GM10248 (cell line): ENCODE results near the gene KCNMB4.

Source experiments
- CTCF ChIA-PET: fragments of 300-600 bp; sonication (Branson Sonifier 250); formaldehyde crosslinking; extraction: SDS; loops from one replicate; lab custom pipeline; 2021; ENCODE audit warnings: antibody characterized with exemption; lab: Yijun Ruan, JAX
- POLR2A ChIA-PET: fragments of 350-650 bp; sonication (Branson Sonifier 250); formaldehyde crosslinking; extraction: SDS; loops from one replicate; lab custom pipeline; 2020; ENCODE audit warnings: antibody characterized with exemption; lab: Yijun Ruan, JAX
- DNase-seq: peaks from one replicate; pipeline ENCODE4 v3.0.0; 2012; ENCODE audit errors: extremely low spot score
- CTCF ChIP-seq: IDR thresholded peaks from 2 replicates; pipeline ENCODE4 v1.5.1; 2012; ENCODE audit warnings: mild to moderate bottlenecking, low read depth; ENCODE audit errors: extremely low read depth, missing control alignments, control extremely low read depth

KCNMB4 gene

GRCh38 chr12:70365648-70366518 is at the start of gene KCNMB4:
TSS of gene KCNMB4 (plus strand) at chr12:70366290. CDS start at chr12:70366735, 445 bp downstream.
- ChIA-PET POLR2A (interaction anchor here (0.7 to 1.2 kb wide), 3 partner anchors 10 to 195 kb away, joined by 3 to 4 read pairs (median 3); no protein-coding TSS in a partner anchor), CTCF (interaction anchor here (1.1 kb wide), 1 partner anchor 12 kb away, joined by 4 read pairs; no protein-coding TSS in a partner anchor)
- DNase-seq, result peak; percentile 94
- TF ChIP-seq CTCF, result no peak

- TF ChIP-seq CTCF, result no peak
- no peak for DNase-seq
- ChIA-PET POLR2A (no interaction called here), CTCF (no interaction called here)
These were observed 48.3 kb upstream of the KCNMB4 start for GRCh38 chr12:70317781-70318180.

GRCh38 chr12:70319605-70320004 is 46.5 kb upstream of the KCNMB4 start:
- CTCF ChIA-PET, result interaction anchor here (1.3 kb wide), 1 partner anchor 12 kb away, joined by 3 read pairs; no protein-coding TSS in a partner anchor

GRCh38 chr12:70321191-70321590 is 44.9 kb upstream of the KCNMB4 start:
- DNase-seq, result no peak
- CTCF ChIA-PET, result interaction anchor here (1.4 kb wide), 1 partner anchor 32 kb away, joined by 3 read pairs; no protein-coding TSS in a partner anchor
- POLR2A ChIA-PET, result no interaction called here

More at GRCh38 chr12:70319605-70320004, 46.5 kb upstream of the KCNMB4 start:
- no peak for TF ChIP-seq CTCF
- DNase-seq, result no peak
- POLR2A ChIA-PET, result no interaction called here

GRCh38 chr12:70327541-70327940 is 38.5 kb upstream of the KCNMB4 start:
- POLR2A ChIA-PET, result no interaction called here
- no peak for DNase-seq
- CTCF ChIA-PET, result interaction anchor here (0.7 kb wide), 1 partner anchor 12 kb away, joined by 3 read pairs; no protein-coding TSS in a partner anchor
- no peak for TF ChIP-seq CTCF

More at GRCh38 chr12:70321191-70321590, 44.9 kb upstream of the KCNMB4 start:
- TF ChIP-seq CTCF, result no peak

- CTCF ChIA-PET, result no interaction called here
- POLR2A ChIA-PET, result no interaction called here
- DNase-seq, result no peak
- TF ChIP-seq CTCF, result no peak
These were observed 36.4 kb upstream of the KCNMB4 start for GRCh38 chr12:70329728-70330127.
